GM18499 (cell line): ENCODE measurements around the gene FGGY.
"Not testable (repeated sequence)": the region's sequence is repeated elsewhere in the genome, so short reads cannot be mapped to it uniquely, and the experiment has no call there.

Experiments
- ATAC-seq: cut with Tn5 transposase; IDR thresholded peaks from one replicate; pipeline ENCODE4 v1.9.1; 2021; ENCODE audit warnings: moderate number of reproducible peaks; ENCODE audit not compliant: insufficient read depth, unreplicated experiment

FGGY gene

DNA sequence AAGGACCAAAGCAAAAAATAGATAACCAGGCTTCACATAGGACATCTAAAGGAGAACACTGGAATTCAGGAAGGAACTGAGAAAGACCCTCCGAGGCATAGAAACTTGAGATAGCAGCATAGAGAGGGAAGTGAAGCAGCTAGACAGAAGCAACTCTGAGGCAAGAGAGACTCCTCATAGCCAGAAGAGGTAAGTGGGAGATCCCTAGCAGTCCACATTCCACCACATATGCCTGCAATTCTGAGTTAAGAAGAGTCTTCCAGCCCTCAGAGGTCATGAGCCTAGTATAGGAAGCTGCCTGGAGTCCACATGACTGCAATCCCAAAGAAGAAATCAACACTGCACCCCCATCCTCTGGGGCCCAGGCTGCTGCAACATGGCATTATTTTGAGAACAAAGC is 13.9 kb upstream of the FGGY start:
- no peak for ATAC-seq

DNA sequence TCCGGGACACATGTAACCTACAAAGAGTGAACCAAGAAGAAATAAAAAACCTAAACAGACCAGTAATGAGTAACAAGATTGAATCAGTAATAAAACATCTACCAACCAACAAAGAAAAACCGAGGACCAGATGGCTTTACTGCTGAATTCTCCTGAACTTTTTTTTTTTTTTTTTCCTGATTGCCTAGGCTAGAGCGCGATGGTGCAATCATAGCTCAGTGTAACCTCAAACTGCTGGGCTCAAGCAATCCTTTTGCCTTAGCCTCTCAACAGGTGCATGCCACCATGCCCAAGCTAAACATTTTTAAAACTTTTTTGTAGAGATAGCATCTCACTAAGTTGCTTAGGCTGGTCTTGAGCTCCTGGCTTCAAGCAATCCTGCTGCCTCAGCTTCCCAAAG is 11.2 kb upstream of the FGGY start:
- no peak for ATAC-seq

GRCh38 chr1:59288046-59288445 is 8.8 kb upstream of the FGGY start:
- ATAC-seq, result no peak

DNA sequence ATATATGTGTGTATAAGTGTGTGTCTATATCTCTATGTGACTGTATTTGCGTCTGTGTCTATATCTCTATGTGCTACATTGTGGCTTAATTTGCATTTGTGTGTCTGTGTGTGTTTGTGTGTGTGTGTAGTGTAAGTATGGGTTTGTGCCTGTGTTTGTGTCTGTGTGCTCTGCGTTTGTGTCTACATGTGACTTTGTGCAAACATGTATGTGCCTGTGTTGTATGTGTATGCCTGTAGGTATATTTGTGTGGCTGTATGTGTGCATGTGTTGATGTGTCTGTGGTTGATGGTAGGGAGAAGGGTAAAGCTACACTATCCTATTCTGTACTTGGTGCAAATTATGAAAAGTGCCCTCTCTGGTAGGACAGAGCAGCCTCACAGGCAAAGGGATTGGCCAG is 7.3 kb upstream of the FGGY start:
- ATAC-seq, result no peak

DNA sequence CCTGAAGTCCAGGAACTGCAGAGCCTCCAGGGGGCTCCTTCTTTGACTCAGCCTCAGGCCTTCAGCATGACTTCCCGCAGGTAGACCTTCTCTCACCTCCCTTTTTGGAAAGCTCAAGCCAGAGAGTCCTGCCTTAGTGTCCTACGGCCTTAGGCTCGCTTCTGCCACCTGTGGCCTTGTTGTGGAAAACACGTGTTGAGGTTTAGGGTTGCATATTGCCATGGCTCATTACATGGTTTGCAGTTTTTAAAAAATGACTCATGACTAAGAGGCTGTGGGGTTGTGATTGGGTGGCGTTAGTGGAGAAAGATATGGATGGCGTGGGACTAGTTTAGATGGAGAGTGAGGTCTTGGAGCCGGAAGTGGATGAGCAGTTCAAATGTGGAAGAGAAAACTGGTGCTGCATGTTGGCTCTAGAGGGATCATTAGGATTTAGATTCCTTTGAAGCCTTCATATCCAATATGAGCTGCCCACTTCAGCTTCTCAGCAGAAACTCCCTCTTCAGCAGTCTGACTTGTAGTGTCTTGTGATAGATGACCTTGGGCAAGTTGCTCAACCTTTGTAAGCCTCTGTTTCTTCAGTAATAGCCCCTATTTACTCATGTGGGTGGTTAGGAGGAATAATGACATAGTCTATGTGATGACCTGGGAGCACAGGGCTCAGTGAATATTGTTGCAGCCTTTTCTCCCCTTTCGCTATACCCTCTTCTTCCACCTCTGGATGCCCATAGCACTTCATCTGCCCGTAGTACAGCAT is 6.5 kb upstream of the FGGY start:
- no peak for ATAC-seq

DNA sequence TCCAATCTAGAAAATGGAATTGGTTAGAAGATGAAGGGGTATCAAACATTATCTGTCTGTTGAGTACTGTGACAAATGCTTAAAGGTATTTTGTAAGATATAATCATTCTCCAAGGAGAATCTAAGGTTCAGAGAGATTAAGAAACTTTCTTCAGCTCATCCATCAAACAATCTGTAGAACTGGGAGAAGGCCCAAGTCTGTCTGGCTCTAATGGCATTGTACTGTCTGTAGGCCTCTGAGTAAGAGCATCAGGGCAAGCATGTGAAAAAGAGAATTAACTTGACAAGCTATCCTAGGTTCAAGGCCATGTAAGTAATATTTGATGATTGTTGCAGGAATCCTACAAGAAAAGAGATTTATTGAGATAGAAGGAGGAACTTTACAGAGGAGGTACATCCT is 5.3 kb upstream of the FGGY start:
- no peak for ATAC-seq

GRCh38 chr1:59292562-59292961 is 4.3 kb upstream of the FGGY start:
- ATAC-seq, result no peak

GRCh38 chr1:59293206-59293605 is 3.7 kb upstream of the FGGY start:
- no peak for ATAC-seq

DNA sequence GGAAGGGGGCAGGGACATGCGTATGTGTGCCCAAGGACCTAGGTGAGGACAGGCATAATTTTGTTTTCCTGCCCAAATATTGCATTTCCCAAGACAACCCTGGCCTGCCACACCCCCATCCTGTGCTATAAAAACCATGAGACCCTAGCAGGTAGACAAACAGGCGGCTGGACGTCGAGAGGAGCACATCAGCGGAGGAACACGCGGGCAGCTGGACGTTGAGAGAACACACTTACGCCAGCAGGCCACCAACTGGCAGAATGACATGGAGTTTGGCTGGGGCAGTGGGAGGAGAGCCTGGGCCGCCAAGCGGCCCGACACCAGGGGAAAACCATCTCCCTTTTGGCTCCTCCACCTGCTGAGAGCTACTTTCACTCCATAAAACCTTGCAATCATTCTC is 3.0 kb upstream of the FGGY start:
- no peak for ATAC-seq

DNA sequence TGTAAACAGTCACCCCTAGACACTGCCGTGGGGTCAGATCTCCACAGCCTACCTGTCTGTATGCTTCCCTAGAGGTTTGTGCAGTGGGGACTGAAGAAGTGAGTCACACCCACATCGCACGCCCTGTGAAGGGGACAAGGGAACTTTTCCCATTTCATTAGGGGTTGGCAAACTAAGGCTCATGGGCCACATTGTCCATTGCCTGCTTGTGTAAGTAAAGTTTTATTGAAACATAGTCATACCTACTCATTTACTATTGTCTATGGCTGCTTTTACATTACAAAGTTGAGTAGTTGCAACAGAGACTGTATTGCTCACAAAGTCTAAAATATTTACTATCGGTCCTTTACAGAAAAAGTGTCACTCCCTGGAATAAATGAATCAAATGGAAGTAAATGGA is 2.5 kb upstream of the FGGY start:
- no peak for ATAC-seq

DNA sequence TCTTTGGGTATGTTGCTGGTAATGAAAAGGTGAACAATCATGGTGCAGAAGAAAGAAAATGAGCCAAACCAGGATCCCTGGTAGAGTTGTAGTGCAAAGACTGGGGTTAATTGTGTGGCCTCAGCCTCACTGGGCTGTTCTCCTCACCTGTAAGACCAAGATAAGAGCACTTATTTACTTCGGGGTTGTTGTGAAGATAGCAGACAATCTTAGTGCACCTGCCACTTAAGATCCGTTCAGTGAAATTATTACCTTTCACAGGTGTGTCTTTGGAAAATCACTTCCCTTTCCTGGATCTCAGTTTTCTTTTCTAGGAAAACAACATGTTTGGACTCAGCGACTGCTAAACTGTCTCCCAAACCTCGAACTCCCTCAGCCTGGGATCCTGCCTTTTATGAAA is 1.3 kb upstream of the FGGY start:
- ATAC-seq, result no peak

DNA sequence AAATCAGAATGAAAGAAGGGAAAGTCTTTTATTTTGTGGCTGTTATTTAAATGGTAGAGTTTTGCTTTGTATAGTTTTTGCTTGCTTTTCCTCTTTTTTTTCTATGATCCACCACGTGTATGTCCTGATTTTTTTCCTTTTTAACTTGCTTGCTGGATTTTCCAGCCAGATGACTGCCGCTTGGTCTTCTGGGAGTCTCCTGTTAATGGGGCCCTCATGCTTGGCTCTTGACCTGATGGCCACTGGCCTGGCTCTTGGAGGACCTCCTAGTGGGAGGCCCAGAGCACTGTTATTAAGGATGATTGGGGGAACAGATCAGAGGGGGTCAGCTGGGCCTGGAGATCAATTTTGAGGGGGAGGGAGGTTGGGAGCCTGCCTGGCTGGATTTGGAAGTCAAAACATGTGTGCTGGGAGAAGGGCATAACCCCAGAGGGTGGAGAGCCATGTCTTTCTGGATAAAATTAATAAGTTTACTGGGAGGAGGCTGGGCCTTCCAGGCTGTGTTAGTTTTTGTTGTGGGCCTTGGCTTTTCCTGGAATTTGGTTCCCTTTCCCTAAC is 1.2 kb downstream of the FGGY start:
- ATAC-seq, result no peak

- no peak for ATAC-seq
Observed at GRCh38 chr1:59298710-59299346, 1.9 kb downstream of the FGGY start.

GRCh38 chr1:59299670-59300069 is 2.8 kb downstream of the FGGY start:
- not testable (repeated sequence) for ATAC-seq

DNA sequence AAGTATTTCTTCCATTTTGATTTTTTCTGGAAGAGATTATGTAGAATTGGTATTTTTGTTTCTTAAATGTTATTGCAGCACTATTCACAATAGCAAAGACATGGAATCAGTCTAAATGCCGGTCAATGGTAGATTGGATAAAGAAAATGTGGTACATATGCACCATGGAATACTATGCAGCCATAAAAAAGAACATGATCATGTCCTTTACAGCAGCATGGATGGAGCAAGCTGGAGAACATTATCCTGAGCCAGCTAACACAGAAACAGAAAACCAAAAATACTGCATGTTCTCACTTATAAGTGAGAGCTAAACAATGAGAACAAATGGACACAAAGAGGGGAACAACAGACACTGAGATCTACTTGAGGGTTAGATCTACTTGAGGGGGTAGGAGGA is 5.4 kb downstream of the FGGY start:
- no peak for ATAC-seq

GRCh38 chr1:59302871-59303270 is 6.0 kb downstream of the FGGY start:
- ATAC-seq, result no peak

DNA sequence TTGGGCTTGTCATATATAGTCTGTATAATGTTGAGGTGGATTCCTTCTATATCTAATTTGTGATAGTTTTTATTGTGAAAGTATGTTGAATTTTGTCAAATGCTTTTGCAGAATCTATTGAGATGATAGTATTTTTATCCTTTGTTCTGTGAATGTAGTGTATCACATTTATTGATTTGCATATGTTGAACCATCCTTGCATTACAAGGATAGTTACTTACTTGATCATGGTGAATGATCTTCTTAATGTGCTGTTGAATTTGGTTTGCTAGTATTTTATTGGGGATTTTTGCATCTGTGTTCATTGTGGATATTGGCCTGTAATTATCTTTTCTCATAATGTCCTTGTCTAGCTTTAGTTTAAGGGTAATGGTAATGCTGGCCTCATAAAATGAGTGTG is 8.3 kb downstream of the FGGY start:
- ATAC-seq, result no peak

DNA sequence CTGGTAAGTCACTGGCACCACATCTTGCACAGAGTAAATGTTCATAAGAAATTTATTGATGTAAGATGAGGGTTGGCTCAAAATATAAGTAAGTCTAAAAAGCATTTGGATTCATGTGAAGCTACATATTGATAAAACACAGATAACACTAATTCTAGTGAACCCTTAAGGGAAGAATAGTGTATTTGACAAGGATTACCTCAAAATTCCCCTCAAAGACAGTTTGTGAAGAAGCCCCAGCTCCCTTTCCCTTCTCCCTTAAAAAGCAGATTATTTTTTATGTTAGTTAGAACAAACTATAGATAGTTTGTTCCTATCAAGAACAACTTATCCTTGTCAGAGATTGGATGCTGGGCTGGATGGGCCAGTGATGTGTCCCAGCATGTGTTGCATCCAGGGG is 10.7 kb downstream of the FGGY start:
- ATAC-seq, result no peak

- no peak for ATAC-seq
Observed at GRCh38 chr1:59308839-59309238, 11.9 kb downstream of the FGGY start.

GRCh38 chr1:59309392-59309791 is 12.5 kb downstream of the FGGY start:
- ATAC-seq, result no peak

GRCh38 chr1:59309795-59310548 is 13.1 kb downstream of the FGGY start:
- ATAC-seq, result no peak
